ENCODE measurements around the gene ACOXL.
A peak's percentile ranks its signal among the peaks of the same experiment; 100 is the strongest.

The ACOXL gene

DNA sequence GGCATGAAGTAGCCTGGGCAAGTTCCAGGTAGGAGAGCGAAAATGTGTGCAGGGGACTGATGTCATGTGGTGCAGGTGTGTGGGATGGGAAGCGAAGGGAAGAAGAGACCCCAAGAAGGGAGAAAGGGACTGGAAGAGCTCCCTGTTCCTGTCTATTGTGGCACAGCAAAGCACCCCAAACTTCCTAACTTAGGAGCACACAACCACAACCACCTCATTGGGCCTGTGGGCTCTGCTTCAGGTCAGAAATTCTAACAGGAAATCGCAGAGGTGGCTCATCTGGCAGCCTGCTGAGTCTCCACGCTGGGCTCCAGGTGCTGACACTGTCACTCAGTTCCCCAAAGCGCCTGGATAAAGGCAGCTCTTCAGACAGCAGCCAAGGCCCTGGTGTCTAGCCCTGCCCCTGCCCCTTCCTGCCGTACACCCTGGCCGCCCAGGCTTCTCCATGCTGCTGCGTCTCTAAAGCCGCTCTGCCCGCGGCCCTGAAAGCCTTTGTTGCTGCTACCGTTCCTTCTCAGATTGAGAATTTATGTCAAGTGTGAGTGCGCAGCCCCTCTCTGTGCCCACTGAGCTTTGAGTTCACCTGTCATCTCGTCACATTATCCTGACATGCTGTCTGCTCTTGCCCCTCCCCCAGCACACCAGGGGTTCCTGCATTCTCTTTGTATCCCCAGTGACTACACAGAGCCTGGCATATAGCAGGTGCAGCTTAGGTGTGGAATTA is 248.1 kb downstream of the ACOXL start:
- no peak for DNase-seq

DNA sequence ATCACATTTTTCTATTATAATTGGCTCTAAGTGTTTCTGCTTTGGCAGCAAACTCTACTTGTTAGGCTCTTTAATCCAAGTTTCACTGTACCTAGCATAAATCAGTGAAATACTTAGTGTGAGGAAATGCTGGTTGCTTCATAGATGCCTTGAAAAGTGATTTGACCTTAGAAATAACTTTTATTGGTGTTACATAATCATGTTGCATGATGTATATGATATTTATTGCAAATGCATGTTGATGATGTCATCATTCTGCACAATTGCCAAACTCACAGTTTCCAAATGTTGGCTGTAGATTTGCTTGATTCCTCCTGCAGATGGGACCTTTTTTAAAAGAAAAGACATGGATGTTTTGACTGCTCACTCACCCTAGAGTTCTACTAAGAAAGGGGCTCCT is 250.8 kb downstream of the ACOXL start:
- no peak for DNase-seq

DNA sequence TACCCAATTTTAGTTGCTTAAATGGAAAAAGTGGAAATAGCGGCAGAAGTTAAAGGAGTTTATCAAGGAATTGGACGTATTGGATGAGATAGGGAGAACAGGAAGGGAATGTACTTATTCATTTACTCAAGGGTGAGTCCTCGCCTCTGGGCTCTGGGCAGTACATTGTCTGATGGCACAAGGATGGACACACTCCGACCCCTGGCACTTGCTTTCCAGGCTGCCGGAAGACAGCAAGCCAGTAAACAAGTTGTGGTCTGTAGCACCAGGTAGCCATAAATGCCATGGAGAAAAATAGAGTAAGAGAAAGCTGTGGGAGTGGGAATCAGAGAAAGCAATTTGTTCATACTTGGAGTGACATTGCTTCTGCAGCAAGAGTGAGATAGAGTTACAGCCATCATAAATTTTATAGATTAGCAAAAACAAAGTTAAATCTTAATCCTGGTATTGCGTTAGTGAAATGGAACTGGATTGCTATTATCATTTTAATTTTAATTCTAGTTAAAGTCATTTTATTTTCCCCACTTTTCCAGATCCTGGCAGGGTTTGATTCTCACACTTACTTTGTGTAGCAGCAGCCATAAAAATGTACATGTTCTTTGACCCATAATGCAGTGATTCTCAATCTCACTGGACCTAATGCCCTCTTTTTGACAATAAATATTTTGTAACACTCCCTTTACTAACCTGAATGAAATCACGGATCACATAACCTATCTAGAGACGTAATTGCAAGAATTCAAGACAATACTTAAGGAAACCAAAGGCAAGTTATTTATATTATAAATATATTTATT is 252.5 kb downstream of the ACOXL start:
- no peak for DNase-seq

DNA sequence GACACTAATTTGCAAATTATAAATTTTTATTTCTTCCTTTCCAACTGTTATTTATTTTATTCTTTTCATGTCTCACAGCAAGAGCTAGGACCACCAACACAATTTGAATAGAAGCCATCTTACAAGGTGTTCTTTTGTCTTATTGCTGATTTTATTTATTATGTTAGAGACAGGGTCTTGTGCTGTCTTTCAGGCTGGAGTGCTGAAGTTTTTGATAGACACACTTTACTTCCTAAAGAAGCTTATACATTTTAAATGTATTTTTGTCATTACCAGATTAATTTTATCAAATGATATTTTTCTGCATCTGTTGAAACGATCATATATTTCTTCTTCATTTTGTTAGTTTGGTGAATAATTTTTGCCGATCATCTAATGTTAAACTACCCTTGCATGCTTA is 258.1 kb downstream of the ACOXL start:
- no peak for DNase-seq

DNA sequence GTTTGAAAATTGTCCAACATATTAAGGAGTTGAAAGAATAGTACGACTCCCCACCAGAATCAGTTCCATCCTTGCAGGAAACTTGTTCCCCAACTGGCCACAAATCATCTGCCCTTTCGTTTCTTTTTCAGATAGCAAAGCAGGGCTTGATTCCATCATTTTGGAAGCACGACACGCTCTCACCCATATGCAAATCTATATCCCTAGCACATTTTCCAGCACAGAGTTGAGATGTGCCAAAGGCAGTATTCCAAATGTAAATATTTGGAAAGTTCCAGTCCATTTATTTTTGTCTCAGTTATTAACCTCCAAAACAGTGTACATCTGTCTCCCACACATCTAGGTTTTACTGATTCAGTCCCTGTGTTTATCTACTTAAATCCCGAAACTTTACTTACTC is 259.5 kb downstream of the ACOXL start:
- no peak for DNase-seq

DNA sequence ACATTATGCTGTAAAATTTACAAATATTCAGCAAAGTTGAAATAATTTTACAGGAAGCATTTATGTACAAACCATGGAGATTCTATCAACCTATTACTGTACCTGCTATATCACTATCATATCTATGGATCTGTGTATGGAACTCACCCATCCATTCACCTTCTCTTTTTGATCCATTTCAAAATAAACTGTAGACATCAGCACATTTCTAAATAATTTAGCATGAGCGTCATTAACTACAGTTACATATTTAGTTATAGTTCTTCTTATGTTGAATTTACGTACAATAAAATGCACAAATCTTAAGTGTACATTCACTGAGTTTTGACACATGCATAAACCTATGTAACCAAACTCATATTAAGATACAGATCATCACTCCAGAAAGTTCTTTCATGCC is 260.5 kb downstream of the ACOXL start:
- DNase-seq: no peak

DNA sequence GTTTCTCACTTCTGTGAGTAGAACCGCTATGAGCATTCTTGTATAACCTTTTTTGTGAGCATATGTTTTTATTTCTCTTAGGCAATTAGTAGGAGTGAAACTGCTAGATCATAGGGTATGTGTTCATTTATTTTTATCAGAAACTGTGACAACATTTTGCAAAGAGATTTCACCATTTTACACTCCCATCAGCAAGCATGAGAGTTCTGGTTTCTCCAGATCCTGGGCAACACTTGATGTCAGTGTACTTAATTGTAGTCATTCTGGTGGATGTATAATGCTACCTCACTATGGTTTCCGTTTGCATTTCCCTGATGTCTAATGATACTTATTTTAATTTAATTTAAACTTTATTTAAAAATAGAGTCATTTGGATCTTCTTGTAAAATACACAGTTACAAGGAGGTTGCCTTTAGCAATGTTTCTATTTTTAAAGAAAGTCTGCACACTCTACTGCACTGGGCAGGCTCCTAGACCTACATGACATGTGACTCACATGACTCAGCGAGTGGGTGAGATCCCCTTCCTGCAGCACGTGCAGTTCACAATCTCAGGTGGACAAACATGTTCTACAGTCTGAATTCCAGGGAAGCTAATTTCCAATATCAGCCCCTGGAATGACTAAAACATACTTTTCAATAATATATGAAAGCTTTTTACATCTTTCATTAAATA is 261.3 kb downstream of the ACOXL start:
- no peak for DNase-seq

DNA sequence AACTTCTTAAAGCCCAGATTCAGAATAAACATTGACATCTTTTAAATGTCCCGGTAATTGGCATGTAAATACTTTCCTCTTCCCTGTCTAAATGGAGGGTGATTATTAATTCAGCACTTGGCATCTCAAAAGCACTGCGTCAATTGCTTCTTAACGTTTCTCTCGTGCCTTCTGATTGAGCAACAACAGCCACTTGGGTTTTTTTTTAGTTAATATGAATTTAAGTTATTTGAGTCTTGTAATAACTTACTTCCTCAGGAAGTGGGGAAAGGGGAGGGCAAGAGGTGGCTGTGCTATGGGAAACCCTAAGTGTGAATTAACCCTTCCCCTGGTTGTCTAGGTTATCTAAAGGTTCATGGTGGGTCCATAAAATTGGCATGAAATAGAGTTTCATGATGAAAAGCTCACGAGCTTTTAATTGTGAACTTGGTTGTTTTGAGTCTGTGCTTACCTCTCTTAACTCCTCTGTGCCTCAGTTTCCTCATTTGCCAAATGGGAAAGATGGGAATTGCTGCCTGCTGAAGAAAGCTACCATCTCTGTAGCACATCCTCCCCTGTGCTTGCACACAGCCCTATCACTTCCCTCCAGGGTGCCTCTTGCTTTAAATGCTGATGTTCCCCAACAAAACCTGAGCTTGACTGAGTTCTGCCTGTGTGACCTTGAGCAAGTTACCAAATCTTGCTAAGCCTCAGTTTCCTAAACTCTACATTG is 262.0 kb downstream of the ACOXL start:
- DNase-seq: peak; percentile 2

DNA sequence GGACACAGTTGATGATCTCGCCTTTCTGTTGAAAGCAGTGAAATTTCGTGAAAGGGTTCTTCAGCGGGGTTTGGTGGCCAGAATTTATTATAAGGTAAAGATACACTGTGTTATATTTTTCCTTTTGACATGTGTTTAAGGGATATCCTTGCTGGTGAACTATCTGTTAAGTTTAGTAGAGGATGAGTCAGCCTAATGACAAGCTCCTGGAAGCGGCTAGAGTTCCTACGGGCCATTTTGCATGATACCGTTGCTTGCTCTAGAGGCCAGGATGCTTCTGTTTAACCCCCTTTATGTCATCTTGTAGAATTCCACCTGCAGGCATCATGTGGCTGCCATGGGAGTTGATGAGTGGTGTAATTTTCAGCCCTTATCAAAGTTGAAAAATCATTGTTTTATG is 263.5 kb downstream of the ACOXL start:
- no peak for DNase-seq

DNA sequence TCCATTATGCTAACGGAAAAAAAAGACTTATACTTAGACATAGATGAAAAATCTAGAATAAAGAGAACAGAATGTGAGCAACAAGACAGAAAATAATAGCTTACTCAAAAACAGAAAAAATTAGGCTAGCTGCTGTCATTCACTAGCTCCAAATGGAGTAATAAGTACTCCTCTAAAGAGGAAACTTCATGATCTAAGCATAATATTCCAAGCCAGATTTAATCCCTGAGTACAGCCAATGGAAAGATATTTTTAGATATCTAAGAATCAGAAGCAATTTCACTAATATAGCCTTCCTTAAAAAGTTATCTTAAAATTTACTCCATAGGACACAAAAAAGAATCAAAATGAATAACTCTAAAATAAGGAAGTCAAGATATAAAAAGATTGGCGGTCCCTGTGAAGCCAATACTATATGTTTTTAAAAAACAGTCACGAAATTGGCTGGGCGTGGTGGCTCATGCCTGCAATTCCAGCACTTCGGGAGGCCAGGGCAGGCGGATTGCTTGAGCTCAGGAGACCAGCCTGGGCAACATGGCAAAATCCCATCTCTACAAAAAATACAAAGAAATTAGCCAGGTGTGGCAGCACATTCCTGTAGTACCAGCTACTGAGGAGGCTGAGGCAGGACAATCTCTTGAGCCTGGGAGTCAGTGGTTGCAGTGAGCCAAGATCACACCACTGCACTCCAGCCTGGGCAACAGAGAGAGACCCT is 265.1 kb downstream of the ACOXL start:
- no peak for DNase-seq

DNA sequence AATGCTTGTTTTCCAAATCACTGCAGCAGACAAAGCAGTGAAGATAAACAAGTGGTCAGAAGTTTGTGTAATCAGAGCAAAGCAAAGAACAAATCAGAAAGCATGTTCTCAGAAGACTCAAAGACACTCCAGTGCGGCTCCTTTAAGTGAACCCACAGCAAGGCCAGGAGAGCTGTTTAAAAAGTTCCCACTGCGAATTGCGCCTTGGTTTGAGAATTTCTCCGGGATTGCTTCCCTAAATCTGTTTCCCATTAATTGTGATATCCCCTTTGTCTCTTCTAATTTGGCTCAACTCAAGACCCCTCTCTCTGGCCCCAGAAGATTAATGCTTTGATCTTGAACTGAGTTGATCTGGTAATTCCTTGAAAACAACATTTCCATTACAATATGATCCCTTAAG is 265.9 kb downstream of the ACOXL start:
- no peak for DNase-seq

DNA sequence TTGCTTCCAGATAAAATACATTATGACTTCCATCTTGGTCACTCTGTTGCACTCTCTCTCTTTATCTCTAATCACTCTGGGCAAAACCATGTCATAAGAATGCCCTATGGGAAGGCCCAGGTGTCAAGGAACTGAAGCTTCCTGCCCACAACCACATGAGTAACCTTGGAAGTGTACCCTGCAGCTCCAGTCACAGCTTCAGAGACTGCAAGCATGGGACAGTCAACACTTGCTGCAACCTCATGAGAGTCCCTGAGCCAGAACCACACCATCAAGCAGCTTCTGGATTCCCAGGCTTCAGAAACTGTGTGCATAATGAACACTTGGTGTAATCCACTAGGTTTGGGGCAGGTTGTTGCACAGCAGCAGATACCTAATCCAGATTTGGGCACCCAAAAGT is 267.3 kb downstream of the ACOXL start:
- DNase-seq: no peak

DNA sequence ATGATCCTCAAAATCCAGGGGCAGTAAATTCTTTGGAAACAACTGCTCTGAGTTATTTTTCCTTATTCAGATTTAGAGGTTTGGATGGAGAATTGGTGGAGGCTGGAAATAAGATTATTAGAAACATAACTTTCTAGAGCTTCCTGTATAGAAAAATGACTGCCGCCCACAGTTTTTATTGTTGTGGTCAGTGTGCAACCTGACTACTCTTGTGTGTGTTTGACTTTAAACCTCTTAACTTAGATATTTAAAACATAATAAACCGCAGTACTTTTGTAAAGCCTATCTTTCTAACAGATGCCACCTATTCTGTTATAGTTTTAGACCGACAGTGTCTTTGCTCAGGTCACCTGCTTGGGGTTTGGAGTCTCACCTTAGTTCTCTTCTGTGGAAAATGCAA is 272.9 kb downstream of the ACOXL start:
- DNase-seq: no peak

DNA sequence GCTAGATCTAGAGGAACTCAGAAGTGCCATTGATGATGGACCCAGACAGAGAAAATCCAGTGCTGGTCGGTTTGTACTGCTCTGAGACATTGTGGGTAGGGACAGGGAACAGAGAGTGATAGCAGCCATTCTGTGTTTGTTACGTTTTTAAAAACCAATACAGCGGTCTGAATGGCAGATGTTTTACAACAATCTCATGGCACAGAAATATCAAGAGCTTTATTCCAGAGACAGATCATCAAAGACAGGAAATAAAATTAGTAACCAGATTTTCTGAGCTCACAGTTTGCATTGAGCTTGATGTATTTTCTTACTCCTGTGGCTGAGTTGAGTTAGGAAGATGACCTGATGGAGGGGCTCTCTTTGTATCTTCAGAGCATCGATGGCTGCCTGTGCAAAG is 273.4 kb downstream of the ACOXL start:
- DNase-seq: no peak

DNA sequence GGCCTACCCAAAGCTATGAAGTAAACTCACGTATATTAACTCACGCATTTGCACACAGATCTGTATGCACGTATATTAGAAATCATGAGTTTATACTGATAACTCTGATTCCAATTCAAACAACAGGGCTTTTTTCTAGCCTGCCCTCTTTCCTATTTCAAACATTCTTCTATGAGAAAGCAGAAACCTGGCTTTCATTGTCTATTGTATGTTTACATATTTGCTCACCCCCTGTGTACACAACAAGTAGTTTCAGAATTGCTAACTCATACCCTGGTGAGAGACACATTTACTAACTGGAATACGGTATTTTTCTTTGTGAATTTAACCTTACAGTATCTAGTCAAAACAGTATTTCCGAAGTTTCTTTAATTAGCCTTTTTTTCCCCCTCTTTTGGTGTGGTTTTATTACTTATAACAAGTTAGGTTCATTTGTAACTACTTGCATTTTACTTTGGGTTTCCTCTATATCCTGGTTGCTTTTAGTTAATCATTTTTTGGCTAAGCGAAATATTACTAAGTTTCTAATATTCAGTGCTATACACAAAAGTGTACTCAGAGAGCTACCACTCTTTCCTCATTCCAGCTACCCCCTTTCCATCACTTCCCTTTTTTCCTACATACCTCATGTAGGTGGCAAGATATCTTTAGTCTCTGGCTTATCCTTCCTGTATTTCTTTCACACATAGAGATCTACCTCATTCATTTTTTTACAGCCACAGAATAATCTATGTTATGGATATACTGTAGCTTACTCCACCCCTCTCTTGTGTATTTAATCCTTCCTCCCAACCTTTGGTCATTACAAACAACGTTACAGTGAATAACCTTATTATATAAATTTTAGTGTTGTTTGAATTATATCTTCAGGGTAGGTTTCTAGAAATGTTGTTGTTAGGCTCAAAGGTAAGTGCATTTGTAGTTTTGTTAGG is 275.6 kb downstream of the ACOXL start:
- DNase-seq: no peak

DNA sequence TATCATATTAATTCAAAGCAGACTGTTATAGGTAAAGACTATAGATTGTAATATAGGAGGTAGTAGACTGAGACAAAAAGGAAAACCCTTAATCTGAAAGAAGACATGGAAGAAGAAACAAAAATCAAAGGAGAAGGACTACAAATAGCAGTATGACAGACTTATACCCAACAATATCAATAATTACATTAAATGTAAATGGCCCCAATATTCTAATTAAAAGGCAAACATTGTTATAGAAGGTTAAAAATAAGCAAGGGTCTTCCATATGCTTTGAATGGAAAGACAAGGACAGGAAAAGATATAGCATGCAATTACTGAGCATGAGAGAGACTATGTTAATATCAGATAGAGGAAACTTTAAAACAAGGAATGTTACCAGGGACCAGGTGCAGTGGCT is 278.8 kb downstream of the ACOXL start:
- no peak for DNase-seq

DNA sequence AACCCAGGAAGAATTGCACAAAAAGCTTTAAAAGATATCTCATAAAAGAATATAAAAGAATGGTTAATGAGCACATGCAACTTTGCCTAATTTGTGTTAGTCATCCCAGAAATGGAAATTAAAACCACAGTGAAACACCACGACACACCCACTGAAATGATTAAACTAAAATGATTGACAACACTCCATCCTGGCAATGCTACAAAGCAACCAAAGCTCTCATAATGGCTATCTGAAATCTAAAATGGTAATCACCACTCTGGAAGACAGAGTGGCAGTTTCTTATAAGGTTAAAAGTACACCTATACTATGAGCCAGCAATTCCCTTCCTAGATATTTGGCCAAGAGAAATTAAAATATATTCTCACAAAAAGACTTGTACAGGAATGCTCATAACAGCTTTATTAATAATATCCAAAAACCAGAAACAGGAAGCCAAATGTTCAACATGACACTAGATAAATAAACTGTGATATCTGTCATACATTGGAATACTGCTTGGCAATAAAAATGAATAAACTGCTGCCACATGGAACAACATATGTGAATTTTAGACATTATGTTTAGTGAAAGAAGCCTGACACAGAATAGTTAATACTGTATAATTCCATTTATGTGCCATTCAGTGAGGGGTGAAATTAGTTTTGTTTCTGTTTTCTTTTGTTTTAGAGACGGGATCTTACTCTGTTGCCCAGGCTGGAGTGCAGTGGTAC is 283.1 kb downstream of the ACOXL start:
- DNase-seq: no peak

DNA sequence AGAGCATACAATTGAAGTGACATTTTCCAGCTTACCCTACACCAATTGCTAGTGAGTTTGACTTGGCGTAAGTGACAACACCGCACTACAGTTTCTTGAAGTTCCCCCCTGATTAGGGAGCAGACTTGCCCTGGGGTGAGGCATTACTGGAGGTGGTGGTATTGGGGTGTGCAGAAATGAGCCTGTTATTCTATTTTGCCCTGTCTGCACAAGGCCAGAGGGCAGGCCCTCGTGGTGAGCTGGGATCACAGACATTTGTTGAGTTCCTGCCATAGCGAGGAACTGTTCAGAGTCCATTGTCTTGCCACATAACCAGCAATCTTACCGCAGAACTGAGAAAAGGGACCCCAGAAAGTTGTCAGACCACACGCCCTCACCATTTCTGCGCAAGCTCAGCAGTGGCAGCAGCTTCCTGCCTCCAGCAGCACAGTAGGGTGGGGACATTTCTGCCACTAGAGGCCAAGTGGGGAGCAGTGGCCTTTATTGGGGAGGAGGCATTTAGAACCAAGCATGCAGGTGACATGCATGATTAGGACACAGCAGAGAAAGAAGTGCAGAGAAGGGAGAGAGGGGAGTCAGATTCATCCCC is 284.8 kb downstream of the ACOXL start:
- no peak for DNase-seq

DNA sequence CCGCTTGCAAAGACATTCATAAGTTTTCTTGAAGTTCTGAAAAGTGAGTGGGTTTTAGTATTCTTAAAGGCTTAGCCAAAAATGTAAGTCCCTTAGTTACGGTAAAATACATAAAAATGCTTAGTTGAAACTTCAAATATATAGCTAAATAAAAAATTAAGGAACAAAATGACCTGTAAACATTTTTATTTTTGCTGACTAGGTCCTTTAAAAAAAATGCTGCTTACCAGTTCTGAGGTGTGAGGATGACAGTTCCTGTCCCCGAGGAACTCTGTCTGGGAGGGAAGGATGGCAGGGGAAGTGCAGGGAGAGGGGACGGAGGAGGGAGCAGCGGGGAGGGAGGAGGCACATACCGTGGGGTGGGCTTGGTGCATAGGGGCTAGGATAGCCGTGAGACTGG is 285.5 kb downstream of the ACOXL start:
- DNase-seq: no peak

DNA sequence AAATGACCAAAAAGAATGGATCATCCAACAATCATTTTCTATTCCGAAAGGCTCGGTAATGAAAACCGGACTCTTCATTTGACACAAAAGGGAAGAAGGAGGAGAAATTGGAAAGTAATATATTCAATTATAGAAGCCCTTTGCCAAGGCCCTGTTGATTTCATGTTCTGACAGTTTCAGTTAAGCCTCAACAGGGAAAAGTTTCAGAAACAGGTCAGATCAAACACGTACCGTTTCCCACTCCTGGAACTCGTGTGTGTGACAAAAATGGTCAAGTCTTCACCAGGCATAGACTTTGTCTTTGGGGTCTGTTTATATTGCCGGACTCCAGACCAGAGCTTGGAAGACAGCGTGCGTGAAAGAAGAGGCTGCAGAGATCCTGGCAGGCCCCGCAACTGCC is 287.0 kb downstream of the ACOXL start:
- no peak for DNase-seq

DNA sequence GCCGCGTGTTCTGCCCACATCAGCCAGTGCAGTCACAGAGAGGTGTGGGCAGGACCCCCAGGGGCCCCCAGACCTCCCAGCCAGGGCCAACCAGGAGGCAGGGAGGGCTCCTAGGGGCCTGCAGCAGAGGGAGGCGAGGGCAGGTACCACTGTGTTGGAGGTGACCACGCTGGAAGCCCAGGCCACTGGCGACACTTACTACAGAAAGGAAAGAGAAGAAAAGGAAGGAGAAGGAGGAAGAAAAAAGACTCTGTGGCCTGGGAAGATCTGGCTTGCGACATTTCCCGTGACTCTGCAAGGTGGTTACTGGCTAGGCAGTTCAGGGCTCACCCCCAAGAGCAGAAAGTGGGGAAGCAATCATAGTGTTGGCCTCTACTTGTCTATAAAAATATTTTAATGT is 290.3 kb downstream of the ACOXL start:
- DNase-seq: no peak
